SK-N-MC (cell line): ENCODE data around the gene CDH23.

Source experiments
- DNase-seq: peaks from one replicate; pipeline ENCODE4 v3.0.0-alpha.2; 2011; ENCODE audit warnings: low read depth, low spot score
- H3K27ac ChIP-seq: fragments of 200-600 bp; sonication (generic); 2 replicates; pipeline ENCODE4 v1.5.1; 2016; ENCODE audit warnings: mixed run types
- H3K36me3 ChIP-seq: fragments of 200-600 bp; sonication (generic); 2 replicates; pipeline ENCODE4 v1.6.1; 2017; ENCODE audit warnings: antibody characterized with exemption, low read length, mixed read lengths; ENCODE audit not compliant: insufficient read depth
- H3K4me3 ChIP-seq: fragments of 200-600 bp; sonication (generic); 2 replicates; pipeline ENCODE4 v1.5.1; 2016
- H3K9ac ChIP-seq: fragments of 200-600 bp; sonication (generic); 2 replicates; pipeline ENCODE4 v1.8.0; 2017; ENCODE audit warnings: mixed run types, mixed read lengths; ENCODE audit not compliant: insufficient read length
- H3K9me3 ChIP-seq: fragments of 200-600 bp; sonication (generic); 2 replicates; pipeline ENCODE4 v1.6.1; 2017; ENCODE audit warnings: low read depth, mild to moderate bottlenecking, antibody characterized with exemption, low read length, moderate library complexity, mixed read lengths
- EZH2 ChIP-seq: fragments of 200-600 bp; sonication (generic); IDR thresholded peaks from one replicate; pipeline ENCODE4 v1.6.1; 2017; ENCODE audit warnings: antibody characterized with exemption
- FOXP2 ChIP-seq: optimal IDR thresholded peaks from 2 replicates; pipeline ENCODE3; 2011; ENCODE audit warnings: mild to moderate bottlenecking, moderate library complexity; ENCODE audit not compliant: insufficient read depth; ENCODE audit errors: extremely low read length, control extremely low read depth
- POLR2AphosphoS5 ChIP-seq: IDR thresholded peaks from 2 replicates; pipeline ENCODE4 v1.6.1; 2012; ENCODE audit warnings: mild to moderate bottlenecking, low read depth, low read length, borderline replicate concordance

CDH23 gene

DNA sequence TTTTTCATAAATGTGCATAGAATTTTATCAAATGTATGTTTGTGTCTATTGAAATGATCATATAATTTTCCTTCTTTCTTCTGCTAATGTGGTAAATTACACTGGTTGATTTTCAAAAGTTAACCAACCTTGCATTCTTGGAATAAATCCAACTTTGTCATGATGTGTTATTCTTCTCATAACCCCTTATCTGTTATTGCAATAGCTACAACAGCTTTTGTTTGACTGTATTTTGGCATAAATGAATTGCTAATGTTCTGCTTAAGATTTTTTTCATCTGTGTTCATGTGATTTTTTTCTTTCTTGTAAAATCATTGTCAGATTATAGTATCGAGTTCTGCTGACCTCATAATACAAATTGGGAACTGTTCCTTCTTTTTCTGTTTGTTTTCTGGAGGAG, 17.6 kb downstream of the CDH23 start:
- H3K36me3 ChIP-seq: no peaks in the 10 kb centered on the region
- H3K9ac ChIP-seq: no peak overlapping the region
- no peak overlapping the region for H3K4me3 ChIP-seq
- no peaks in the 10 kb centered on the region; the same call in 1 of the 2 replicates for H3K9me3 ChIP-seq
- TF ChIP-seq FOXP2: no peak
- no peak for TF ChIP-seq EZH2
- no peak overlapping the region for H3K27ac ChIP-seq
- no peak for DNase-seq

DNA sequence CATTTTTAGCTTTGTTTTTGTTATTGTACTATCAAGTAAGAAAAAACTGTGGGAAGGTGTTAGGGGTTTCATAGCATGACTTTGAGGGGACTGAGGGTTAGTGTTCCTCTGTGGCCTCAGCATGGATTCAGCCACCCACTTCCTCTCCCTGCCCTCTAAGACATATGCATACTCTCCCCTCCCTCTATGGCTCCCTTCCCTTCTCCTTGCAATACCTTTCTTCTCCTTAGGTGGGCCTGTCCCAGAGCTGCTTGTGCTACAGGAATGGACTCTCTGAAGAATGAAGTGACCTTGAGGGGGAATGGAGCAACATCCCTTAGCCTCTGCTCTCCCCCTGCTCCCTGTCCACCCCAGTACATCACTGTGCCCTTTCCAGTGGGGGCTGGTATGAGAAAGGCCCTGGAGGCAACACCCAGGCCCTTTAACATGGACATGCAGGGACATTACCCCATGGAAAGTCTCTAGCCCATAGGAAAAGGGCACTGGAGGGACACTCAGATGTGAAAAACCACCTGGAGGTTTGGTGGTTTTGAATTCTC, 22.4 kb downstream of the CDH23 start:
- DNase-seq: no peak
- no peaks in the 10 kb centered on the region for H3K36me3 ChIP-seq
- H3K4me3 ChIP-seq: no peak overlapping the region
- TF ChIP-seq POLR2AphosphoS5 (no peak), EZH2 (no peak), FOXP2 (no peak)
- H3K9me3 ChIP-seq: no peaks in the 10 kb centered on the region
- no peak overlapping the region for H3K9ac ChIP-seq
- no peak overlapping the region for H3K27ac ChIP-seq

DNA sequence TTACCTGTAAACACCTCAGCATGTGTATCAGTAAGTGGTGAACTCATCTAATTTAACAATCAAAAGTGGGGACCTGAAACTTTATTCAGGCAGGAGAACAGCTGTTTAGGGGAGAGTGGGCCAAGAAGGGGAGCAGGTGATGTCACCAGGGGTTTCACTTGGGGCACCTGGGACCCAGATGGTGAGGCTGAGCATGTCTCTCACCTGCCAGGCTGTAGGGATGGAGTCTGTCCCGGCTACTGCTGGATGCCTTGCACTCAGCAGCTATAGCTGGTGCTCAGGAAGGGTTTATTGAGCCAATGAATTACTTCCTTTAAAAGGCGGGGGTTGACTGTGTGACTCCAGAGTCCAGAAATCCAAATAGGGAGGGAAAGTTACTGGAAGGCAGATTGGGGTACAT, 23.0 kb downstream of the CDH23 start:
- no peaks in the 10 kb centered on the region for H3K9me3 ChIP-seq
- H3K4me3 ChIP-seq: no peak overlapping the region
- H3K36me3 ChIP-seq: no peaks in the 10 kb centered on the region
- H3K9ac ChIP-seq: no peak overlapping the region
- no peak overlapping the region for H3K27ac ChIP-seq
- DNase-seq: no peak
- no peak for TF ChIP-seq POLR2AphosphoS5
- TF ChIP-seq EZH2: no peak
- no peak for TF ChIP-seq FOXP2

DNA sequence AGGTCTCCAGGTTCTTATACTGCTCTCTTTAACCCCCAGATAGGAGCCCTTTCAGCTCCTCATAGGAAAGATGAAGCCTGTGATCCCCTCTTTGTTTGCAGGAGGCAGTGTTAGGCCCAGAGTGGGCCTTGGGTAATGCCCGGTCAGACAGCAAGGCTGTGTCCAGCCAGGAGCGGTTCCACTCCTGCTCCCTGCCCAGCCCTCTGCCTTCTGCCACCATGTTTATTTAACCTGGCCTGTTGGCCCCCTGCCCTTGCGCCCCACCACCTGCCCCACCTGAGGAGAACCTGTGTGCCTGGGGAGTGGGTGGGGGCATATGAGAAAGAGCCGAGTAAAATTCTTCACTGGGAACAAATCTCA, 24.3 kb downstream of the CDH23 start:
- Histone ChIP-seq H3K27ac (no peak overlapping the region), H3K4me3 (no peak overlapping the region), H3K9ac (no peak overlapping the region), H3K9me3 (no peaks in the 10 kb centered on the region), H3K36me3 (no peaks in the 10 kb centered on the region)
- DNase-seq: no peak
- TF ChIP-seq FOXP2: no peak
- TF ChIP-seq POLR2AphosphoS5: no peak
- TF ChIP-seq EZH2: no peak

DNA sequence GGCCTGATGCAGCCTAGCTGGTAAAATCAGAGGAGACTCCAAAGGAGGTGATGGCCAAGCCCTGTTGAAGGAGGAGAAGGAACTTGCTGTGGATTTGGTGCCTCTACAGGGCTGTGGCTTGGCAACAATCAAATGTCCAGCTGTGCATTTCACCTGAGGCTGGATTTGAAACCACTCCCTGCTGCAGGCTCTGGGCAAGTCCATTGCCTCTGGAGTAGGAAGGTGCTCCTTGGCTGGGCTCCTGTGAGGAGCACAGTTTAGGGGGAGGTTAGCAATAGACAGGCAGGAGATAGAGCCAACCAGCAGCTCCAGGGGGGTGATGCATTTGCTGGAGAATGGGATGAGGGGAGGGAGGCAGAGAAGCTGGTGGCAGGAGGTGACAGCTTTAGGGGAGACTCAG, 26.5 kb downstream of the CDH23 start:
- Histone ChIP-seq H3K27ac (peak overlapping the region; percentile 50; the same call in 1 of the 2 replicates), H3K36me3 (no peaks in the 10 kb centered on the region), H3K4me3 (no peak overlapping the region), H3K9ac (no peak overlapping the region), H3K9me3 (no peaks in the 10 kb centered on the region)
- TF ChIP-seq POLR2AphosphoS5 (no peak), FOXP2 (no peak), EZH2 (no peak)
- DNase-seq: no peak

DNA sequence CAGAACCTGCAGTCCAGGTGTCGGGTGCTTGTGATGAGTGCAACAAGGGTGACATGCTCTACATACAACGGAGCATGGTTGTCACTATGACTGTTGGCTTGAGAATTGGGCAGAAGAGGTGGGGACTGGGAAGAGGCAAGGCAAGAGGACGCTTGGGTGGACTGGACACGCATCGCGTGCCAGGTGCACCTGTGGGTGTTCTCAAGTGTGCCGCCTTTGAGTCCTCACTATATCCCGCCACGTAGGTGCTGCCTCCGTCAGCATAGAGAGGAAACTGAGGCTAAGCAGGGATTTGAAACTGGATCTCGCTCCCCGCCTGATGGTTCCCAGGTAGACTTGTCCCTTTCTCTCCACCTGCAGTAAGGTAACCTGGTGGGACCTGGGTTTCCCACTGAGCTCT, 27.2 kb downstream of the CDH23 start:
- Histone ChIP-seq H3K36me3 (no peaks in the 10 kb centered on the region), H3K4me3 (no peak overlapping the region), H3K27ac (peak overlapping the region; percentile 96), H3K9ac (no peak overlapping the region), H3K9me3 (no peaks in the 10 kb centered on the region)
- TF ChIP-seq FOXP2: no peak
- TF ChIP-seq EZH2: no peak
- no peak for TF ChIP-seq POLR2AphosphoS5
- no peak for DNase-seq

DNA sequence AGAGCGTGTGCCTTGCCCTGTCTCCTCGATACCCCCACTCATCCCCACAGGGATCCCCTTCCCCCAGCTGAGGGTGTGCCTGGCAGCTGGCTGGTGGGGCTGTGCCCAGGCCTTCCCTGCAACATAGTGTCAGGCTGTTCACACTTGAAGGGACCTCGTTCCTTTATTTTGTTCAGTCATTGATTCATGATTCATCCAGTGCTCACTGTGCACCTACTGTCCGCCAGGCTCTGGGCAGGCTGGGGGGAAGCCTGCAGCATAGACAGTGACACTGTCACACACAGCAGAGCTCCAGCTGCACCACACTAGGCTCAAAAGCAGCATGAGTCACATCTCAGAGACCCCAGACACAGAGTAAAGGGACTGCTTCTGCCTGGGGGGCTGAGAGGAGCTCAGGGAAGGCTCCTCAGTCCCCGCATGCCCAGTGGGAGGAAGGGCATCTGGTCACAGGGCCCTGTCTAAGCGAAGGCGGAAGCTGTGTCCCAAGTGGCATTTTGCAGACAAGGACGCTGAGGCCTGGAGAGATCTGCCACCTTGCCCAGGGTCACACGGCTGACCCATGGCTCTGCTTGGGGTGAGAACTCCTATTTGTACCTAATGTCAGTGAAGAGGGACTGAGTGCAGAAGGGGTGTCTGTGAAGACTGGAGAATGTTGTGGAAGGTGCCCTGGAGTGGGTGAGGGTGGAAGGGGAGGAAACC, 27.9 kb downstream of the CDH23 start:
- H3K9ac ChIP-seq: peak overlapping the region; percentile 55
- H3K4me3 ChIP-seq: peak overlapping the region; percentile 42
- no peak for DNase-seq
- no peaks in the 10 kb centered on the region for H3K9me3 ChIP-seq
- no peak for TF ChIP-seq FOXP2
- TF ChIP-seq POLR2AphosphoS5: no peak
- TF ChIP-seq EZH2: no peak
- no peaks in the 10 kb centered on the region for H3K36me3 ChIP-seq
- H3K27ac ChIP-seq: peak overlapping the region; percentile 96

DNA sequence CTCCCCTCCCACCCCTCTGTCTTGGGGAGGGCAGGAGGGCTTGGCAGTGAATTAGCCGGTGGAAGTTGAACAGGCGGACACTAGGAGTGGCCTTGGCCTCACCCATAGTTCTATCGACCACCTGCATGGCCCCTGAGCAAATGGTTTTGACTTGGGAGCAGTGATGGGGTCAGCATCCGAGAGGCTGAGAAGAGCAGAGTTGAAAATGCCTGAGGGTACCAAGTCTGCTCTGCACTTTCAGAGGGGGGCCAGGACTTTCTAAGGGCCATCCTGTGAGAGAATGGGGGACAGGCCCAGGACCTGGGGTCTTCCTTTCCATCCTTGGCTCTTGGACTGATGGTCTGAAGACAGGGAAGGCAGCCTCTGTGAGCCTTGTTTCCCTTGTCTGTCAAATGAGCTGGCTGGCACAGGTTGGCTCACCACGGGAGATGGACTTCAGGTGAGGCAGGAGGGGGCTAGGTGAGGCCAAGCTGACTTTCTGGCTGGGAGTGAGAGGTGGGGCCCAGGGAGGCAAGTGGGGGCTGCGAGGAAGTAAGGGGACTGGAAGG, 29.4 kb downstream of the CDH23 start:
- H3K9ac ChIP-seq: no peak overlapping the region
- TF ChIP-seq EZH2 (no peak), FOXP2 (no peak), POLR2AphosphoS5 (no peak)

DNA sequence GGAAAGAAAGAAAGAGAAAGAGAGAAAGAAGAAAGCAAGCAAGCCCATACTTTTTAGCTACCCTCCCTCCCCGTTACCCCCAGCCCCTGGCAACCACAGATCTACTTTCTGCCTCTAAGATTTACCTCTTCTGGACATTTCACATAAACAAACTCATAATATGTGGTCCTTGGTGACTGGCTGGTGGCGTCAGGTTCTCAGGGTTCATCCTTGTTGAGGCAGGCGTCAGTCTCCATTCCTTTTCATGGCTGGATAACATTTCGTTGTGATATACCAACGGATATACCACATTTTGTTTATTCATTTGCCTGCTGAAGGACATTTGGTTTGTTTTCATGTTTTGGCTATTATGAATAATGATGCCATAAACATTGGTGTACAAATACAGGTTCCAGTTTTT, 30.5 kb downstream of the CDH23 start:
- TF ChIP-seq FOXP2 (no peak), EZH2 (no peak), POLR2AphosphoS5 (no peak)
- no peak overlapping the region for H3K4me3 ChIP-seq
- no peak for DNase-seq

More for the DNA sequence above, 29.4 kb downstream of the CDH23 start:
- H3K36me3 ChIP-seq: no peaks in the 10 kb centered on the region
- no peak for DNase-seq
- no peaks in the 10 kb centered on the region for H3K9me3 ChIP-seq
- peak overlapping the region; percentile 83 for H3K27ac ChIP-seq
- H3K4me3 ChIP-seq: no peak overlapping the region

More for the DNA sequence above, 30.5 kb downstream of the CDH23 start:
- Histone ChIP-seq H3K27ac (0 out of 2 replicates have a peak overlapping the region, but pooled peaks have one; percentile 13), H3K9ac (no peak overlapping the region), H3K36me3 (no peaks in the 10 kb centered on the region), H3K9me3 (no peaks in the 10 kb centered on the region)
